ENCODE results near the gene TCEAL3. TPM values are rescaled to one million over a fixed set of nuclear protein-coding genes. Genes with fewer than 3 reads are reported as not detected.
"Not testable (repeated sequence)": the region's sequence is repeated elsewhere in the genome, so short reads cannot be mapped to it uniquely, and the experiment has no call there.

TCEAL3 gene
- total RNA-seq, 1 donor from 2014 or later, result 14.9 TPM

DNA sequence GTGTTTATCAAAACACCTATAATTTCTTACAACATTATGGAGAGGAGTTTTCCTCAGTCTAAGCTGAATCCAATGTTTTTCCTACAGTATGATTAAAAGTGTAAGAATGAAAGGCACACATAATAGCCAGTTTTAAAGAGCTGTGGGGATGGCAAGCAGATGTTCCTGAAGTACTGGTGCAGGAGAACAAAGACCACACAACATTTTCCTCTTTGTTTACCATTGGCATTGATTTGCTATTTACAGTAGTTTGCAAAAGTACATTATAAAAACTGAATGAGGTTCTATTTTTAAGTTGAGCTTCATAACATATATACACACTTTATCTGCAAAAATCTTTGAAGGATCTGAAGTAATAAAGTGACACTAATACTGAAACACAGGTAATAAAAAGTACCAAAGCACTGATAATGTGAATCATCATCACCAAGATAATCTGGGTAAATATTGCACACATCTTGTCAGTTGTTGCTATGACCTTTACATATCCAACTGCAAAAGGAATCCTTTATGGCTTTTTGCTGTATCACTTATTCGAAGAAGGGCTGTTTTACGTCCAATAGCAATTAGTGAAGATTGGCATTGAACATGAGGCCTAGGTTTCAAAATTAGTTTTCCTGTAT is 43.5 kb downstream of the TCEAL3 start:
- no peak for DNase-seq (ENCODE audit: low read depth)
- TF ChIP-seq, protein P1, sequence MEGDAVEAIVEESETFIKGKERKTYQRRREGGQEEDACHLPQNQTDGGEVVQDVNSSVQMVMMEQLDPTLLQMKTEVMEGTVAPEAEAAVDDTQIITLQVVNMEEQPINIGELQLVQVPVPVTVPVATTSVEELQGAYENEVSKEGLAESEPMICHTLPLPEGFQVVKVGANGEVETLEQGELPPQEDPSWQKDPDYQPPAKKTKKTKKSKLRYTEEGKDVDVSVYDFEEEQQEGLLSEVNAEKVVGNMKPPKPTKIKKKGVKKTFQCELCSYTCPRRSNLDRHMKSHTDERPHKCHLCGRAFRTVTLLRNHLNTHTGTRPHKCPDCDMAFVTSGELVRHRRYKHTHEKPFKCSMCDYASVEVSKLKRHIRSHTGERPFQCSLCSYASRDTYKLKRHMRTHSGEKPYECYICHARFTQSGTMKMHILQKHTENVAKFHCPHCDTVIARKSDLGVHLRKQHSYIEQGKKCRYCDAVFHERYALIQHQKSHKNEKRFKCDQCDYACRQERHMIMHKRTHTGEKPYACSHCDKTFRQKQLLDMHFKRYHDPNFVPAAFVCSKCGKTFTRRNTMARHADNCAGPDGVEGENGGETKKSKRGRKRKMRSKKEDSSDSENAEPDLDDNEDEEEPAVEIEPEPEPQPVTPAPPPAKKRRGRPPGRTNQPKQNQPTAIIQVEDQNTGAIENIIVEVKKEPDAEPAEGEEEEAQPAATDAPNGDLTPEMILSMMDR (IDR thresholded peaks at IDR 0.05; ENCODE audit: insufficient read depth, low read length, poor library complexity, severe bottlenecking), result no peak
- H3K27me3 ChIP-seq (ENCODE audit: control insufficient read depth, insufficient read depth, low read length), result no peaks in the 10 kb centered on the region
- no peak overlapping the region for H3K4me3 ChIP-seq (ENCODE audit: low read depth, low read length)
- H3K36me3 ChIP-seq (ENCODE audit: control insufficient read depth, insufficient read depth, low read length), result no peaks in the 10 kb centered on the region

DNA sequence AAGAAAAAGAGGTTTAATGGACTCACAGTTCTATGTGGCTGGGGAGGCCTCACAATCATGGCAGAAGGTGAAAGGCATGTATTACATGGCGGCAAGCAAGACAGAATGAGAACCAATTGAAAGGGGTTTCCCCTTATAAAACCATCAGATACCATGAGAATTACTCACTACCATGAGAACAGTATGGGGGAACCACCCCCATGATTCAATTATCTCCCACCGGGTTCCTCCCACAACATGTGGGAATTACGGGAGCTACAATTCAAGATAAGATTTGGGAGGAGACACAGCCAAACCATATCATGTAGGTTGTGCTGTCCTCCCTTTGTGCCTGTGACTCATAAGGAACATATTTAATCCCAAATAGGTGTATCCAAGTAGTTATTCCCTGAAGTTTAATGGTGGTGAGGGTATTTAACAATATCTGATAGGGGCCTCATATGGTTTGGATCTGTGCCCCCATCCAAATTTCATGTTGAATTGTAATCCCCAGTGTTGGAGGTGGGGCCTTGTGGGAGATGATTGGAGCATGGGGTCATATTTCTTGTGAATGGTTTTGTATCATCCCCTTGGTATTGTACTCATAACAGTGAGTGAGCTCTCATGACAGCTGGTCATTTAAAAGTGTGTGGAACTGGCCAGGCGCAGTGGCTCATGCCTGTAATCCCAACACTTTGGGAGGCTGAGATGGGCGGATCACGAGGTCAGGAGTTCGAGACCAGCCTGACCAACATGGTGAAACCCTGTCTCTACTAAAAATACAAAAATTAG is 47.7 kb downstream of the TCEAL3 start:
- H3K36me3 ChIP-seq (ENCODE audit: control insufficient read depth, insufficient read depth, low read length); H3K27me3 ChIP-seq (ENCODE audit: control insufficient read depth, insufficient read depth, low read length); DNase-seq (ENCODE audit: low read depth); H3K4me3 ChIP-seq (ENCODE audit: low read depth, low read length): not testable (repeated sequence)

DNA sequence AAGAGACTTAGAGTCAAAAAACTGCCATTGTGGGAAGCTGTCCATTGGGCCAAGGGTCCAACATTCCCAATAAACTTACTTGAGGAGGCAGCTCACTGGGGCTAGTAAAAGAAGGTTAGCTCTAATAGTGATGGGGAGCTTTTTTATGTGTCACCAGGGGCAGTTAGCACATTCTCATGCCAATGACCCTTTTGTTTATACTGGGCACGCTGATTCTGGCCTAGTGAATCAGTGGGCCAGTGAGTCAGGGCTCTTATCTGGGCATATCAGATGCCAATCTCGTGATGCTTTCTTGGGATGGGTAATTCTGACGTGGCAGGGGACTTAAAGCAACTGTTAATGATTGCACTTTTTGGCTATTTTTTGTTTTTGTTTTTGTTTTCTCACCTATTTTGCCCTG is 48.9 kb downstream of the TCEAL3 start:
- TF ChIP-seq, protein P1 (IDR thresholded peaks at IDR 0.05; ENCODE audit: insufficient read depth, low read length, poor library complexity, severe bottlenecking), result no peak
- Histone ChIP-seq H3K27me3 (ENCODE audit: control insufficient read depth, insufficient read depth, low read length) (no peaks in the 10 kb centered on the region), H3K36me3 (ENCODE audit: control insufficient read depth, insufficient read depth, low read length) (no peaks in the 10 kb centered on the region), H3K4me3 (ENCODE audit: low read depth, low read length) (no peak overlapping the region)
- DNase-seq (ENCODE audit: low read depth), result peak; percentile 50

DNA sequence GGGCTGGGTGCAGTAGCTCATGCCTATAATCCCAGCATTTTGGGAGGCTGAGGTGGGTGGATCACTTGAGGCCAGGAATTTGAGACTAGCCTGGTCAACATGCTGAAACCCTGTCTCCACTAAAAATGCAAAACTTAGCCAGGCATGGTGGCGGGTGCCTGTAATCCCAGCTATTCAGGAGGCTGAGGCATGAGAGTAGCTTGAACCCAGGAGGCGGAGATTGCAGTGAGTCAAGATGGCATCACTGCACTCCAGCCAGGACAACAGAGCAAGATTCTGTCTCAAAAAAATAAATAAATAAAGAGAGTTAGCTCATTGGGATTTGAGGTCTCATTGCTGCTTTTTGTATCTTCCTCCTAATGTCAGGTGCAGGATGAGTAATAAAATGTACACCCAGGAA is 49.3 kb downstream of the TCEAL3 start:
- H3K36me3 ChIP-seq (ENCODE audit: control insufficient read depth, insufficient read depth, low read length); H3K27me3 ChIP-seq (ENCODE audit: control insufficient read depth, insufficient read depth, low read length); H3K4me3 ChIP-seq (ENCODE audit: low read depth, low read length); DNase-seq (ENCODE audit: low read depth): not testable (repeated sequence)

DNA sequence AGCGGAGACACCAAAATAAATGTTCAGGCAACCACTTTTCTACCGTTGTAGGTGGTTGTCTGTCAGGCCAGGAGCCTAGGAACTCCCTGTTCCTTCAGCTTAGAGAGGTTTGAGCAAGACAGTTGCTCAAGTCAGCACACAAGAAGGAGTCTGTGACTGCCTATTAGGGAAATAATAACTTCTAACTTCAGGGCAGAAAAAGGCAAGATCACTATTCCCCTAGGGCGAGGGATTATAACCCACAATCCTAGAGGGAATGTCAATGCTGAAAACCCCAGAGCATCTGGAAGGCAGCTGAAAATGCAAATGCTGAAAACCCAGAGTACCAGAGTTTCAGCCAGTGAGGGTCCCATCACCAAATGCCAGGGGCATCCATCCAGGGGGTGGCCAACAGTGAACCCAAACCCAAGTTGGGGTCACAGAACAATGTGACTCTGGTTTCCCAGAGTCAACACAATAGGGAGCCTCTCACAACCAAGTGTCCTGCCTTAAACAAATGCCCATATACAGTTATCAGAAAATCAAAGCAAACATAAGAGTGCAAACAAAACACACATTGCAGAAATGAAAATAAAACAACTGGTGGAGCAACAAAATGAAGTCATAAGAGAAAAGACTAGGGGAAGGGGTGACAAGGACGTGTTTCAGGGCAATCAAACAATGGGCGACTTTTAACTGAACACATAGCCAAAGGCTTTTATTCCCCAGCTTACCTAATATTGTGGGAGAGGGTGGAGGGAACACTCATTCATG is 51.1 kb downstream of the TCEAL3 start:
- DNase-seq (ENCODE audit: low read depth), result no peak
- TF ChIP-seq, protein P1 (IDR thresholded peaks at IDR 0.05; ENCODE audit: insufficient read depth, low read length, poor library complexity, severe bottlenecking), result no peak
- no peak overlapping the region for H3K4me3 ChIP-seq (ENCODE audit: low read depth, low read length)
- no peaks in the 10 kb centered on the region for H3K36me3 ChIP-seq (ENCODE audit: control insufficient read depth, insufficient read depth, low read length)
- H3K27me3 ChIP-seq (ENCODE audit: control insufficient read depth, insufficient read depth, low read length), result no peaks in the 10 kb centered on the region

DNA sequence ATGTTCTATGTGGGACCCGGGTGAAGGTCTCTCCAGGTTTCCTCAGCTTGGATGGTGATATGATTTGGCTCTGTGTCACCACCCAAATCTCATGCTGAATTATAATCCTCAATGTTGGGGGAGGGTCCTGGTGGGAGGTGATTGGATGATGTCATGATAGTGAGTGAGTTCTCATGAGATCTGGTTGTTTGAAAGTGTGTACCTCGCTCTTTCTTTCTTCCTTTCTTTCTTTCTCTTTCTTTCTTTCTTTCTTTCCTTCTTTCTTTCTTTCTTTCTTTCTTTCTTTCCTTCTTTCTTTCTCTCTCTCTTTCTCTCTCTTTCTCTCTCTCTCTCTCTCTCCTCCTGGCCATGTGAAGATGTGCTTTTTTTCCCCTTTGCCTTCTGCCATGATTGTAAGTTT is 51.7 kb downstream of the TCEAL3 start:
- not testable (repeated sequence) for H3K4me3 ChIP-seq (ENCODE audit: low read depth, low read length); H3K36me3 ChIP-seq (ENCODE audit: control insufficient read depth, insufficient read depth, low read length); DNase-seq (ENCODE audit: low read depth); H3K27me3 ChIP-seq (ENCODE audit: control insufficient read depth, insufficient read depth, low read length)

Other genes starting within 250 kb of the TCEAL3 start
- gene BEX3, start 231.4 kb upstream of the TCEAL3 start, total RNA-seq, result 143 and 164 TPM in 2 replicates
- 0.13 TPM in 1 of 2 replicates, not detected in the other for gene RAB40A, start 88.5 kb upstream of the TCEAL3 start, total RNA-seq
- gene TCEAL4, start 22.4 kb upstream of the TCEAL3 start, total RNA-seq, result 51.0 and 62.0 TPM in 2 replicates
- 13.3 and 19.0 TPM in 2 replicates for gene TCEAL1, start 21.0 kb downstream of the TCEAL3 start, total RNA-seq
- 297 and 373 TPM in 2 replicates for gene MORF4L2, start 78.7 kb downstream of the TCEAL3 start, total RNA-seq
- gene TMEM31, start 102.9 kb downstream of the TCEAL3 start, total RNA-seq, result not detected in 2 replicates
- not detected in 2 replicates for gene PLP1, start 168.9 kb downstream of the TCEAL3 start, total RNA-seq
- gene RAB9B, start 224.3 kb downstream of the TCEAL3 start, total RNA-seq, result 0.33 and 0.34 TPM in 2 replicates